ENCODE results near the gene UNC13D.

Gene UNC13D

GRCh38 chr17:75843577-75844529 is at the start of gene UNC13D:
TSS of gene UNC13D (minus strand) at chr17:75844404. CDS start at chr17:75844337, 67 bp downstream.
- ChIA-PET CTCF (interaction anchor here (0.6 to 10.8 kb wide), 16 partner anchors 9 to 211 kb away, joined by 3 to 135 read pairs (median 4); partner anchors contain the start of genes GALK1, SMIM5 and WBP2), POLR2A (interaction anchor here (0.5 to 2.5 kb wide), 6 partner anchors 9 to 95 kb away, joined by 3 to 18 read pairs (median 6); partner anchors contain the start of gene WBP2)
- DNase-seq (ENCODE audit: extremely low spot score): peak; percentile 74

DNA sequence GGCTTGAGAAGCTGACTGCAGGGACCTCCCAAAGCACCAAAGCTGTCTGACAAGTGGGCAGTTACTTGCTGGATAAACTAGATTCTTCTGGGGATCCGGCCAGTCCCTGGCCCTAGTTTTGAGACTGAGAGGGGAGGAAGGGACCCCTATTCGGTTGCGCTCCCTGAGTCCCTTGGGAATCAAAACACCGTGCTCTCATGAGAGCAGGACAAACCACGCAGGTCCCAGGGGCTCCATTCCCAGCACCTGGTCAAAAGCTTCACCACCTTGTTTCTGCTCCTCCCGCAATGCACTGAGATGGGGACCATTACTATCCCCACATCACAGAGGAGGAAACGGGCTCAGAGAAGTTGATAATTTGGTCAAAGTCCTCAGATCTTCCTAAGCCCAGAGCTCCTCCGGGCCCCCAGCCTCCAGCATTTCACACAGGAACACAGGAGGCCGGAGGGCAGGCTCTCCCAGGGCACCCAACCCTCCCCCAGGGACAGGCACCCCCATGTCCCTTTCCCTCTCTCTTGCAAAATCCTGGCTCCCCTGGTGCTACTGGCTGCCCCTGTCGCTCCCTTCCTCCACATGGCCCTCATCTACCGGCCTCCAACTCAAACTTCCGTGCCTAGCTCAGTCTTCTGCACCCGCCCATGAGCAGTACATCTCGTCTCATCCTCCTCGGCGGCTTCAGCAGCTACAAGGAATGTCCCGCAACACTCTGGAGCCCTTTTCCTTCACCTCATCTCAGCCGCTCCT is 49.3 kb upstream of the UNC13D start:
- POLR2A ChIA-PET: no interaction called here
- no peak for DNase-seq (ENCODE audit: extremely low spot score)
- TF ChIP-seq CTCF (IDR thresholded peaks at IDR 0.05; ENCODE audit: control extremely low read depth, extremely low read depth, low read depth, missing control alignments): no peak
- CTCF ChIA-PET: interaction anchor here (0.8 to 5.1 kb wide), 6 partner anchors 11 to 33 kb away, joined by 3 to 30 read pairs (median 4); partner anchors contain the start of gene MRPL38

More at GRCh38 chr17:75843577-75844529, at the start of gene UNC13D:
- TF ChIP-seq CTCF (IDR thresholded peaks at IDR 0.05; ENCODE audit: control extremely low read depth, extremely low read depth, low read depth, missing control alignments): no peak

GRCh38 chr17:75892556-75893224 is 48.5 kb upstream of the UNC13D start:
- TF ChIP-seq CTCF (IDR thresholded peaks at IDR 0.05; ENCODE audit: control extremely low read depth, extremely low read depth, low read depth, missing control alignments): no peak
- DNase-seq (ENCODE audit: extremely low spot score): no peak
- POLR2A ChIA-PET: no interaction called here
- CTCF ChIA-PET: interaction anchor here (1.1 to 5.1 kb wide), 5 partner anchors 13 to 139 kb away, joined by 3 to 30 read pairs (median 6); partner anchors contain the start of gene MRPL38

GRCh38 chr17:75891605-75892555 is 47.7 kb upstream of the UNC13D start:
- ChIA-PET POLR2A (no interaction called here), CTCF (interaction anchor here (1.5 kb wide), 1 partner anchor 138 kb away, joined by 4 read pairs; no protein-coding TSS in a partner anchor)
- DNase-seq (ENCODE audit: extremely low spot score): no peak
- no peak for TF ChIP-seq CTCF (IDR thresholded peaks at IDR 0.05; ENCODE audit: control extremely low read depth, extremely low read depth, low read depth, missing control alignments)

DNA sequence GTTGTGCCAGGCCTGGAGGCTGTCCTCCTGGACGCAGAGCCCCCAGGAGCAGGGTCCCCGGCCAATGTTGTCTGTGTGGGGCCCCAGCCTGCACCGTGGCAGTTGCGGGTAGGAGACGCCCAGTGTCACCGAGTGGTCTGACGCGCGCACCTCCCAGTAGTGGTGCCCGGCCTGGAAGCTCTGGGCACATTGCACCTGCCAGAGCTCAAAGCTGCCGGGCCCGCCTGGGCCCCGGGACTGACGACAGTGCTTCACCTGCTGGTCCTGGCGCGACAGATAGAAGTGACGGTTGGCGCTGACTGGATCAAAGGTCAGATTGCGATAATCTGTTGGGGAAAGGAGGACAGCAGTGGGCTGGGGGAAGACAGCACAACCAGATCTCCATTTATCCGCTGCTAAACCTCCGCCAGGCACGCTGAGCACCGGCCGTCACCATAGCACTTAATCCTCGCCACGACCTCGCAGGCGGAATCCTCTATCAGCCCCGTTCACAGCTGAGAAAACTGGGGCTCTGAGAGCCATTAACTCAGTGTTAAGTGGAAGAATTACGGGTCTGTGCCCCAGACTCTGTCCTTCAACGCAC is 46.9 kb upstream of the UNC13D start:
- no peak for TF ChIP-seq CTCF (IDR thresholded peaks at IDR 0.05; ENCODE audit: control extremely low read depth, extremely low read depth, low read depth, missing control alignments)
- CTCF ChIA-PET: no interaction called here
- POLR2A ChIA-PET: no interaction called here
- no peak for DNase-seq (ENCODE audit: extremely low spot score)

All from GM10248 (cell line).